Measurements from ENCODE around the gene BCAS4.

The BCAS4 gene

DNA sequence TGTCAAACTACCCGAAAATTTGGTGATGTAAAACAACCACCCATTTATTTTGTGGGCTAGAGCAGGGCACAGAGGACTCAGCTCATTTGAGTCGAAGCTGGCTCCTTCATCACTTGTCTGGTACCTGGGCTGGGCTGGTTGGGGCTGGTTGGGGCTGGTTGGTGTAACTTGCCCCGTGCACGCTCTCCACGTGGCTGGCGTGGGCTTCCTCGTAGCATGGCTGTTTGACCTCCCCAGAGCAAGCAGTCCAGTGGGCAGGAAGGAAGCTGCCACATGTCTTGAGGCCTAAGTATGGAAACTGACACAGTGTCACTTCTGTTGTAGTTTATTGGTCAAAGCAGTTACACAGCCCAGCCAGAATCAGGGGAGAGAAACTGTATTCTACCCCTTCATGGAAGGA, 27.1 kb downstream of the BCAS4 start:
- DNase-seq (ENCODE audit: low read depth) = no peak

DNA sequence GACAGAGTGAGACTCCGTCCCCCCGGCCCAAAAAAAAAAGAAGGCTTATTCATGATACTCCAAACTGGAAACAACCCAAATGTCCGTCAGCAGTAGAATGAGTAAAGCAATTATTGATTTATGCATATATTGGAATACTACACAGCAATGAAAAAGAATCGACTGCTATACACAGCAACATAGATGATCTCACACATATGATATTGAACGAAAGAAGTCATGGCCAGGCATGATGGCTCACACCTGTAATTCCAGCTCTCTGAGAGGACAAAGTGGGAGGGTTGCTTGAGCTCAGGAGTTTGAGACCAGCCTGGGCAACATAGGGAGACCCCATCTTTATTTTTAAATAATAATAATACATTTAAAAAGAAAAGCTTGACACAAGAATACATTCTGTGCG, 28.5 kb downstream of the BCAS4 start:
- DNase-seq (ENCODE audit: low read depth) = no peak

DNA sequence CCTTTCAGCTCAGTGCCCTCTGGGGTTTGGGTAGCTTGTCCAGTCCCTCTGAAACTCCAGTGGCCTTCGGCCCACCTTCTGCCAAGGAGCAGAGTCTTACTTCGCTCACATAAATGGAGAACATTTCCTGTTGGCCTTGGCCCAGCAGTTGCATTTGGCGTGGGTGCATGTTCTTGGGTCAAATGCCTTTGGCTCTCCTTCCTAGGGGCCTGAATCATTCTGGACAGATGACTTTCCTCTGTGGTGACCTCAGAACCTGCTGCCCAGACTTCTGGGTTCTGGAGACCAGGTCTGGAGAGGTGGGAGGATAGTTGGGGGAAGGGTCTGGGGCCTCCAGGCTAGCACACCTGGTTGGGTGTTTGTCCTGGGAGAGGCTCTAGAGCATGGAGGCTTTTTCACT, 29.3 kb downstream of the BCAS4 start:
- no peak for DNase-seq (ENCODE audit: low read depth)

DNA sequence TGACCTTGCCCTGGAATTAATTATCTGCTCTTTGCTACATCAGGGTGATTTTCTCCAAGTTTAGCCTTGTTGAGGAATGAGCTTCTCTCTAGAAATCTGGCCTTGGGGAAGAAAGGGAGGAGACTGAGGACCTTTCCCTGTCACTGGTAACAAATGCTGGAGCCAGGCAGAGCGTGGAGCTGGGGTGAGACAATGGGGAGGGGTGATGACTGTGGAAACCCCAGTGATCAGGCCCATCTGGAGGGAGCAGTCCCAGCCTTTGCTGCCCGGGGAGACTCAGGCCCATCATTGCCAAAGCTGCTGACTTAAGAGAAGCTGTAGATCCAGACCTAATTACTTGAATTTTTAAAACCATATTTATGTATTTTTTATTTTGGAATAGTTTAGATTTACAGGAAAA, 31.3 kb downstream of the BCAS4 start:
- no peak for DNase-seq (ENCODE audit: low read depth)

DNA sequence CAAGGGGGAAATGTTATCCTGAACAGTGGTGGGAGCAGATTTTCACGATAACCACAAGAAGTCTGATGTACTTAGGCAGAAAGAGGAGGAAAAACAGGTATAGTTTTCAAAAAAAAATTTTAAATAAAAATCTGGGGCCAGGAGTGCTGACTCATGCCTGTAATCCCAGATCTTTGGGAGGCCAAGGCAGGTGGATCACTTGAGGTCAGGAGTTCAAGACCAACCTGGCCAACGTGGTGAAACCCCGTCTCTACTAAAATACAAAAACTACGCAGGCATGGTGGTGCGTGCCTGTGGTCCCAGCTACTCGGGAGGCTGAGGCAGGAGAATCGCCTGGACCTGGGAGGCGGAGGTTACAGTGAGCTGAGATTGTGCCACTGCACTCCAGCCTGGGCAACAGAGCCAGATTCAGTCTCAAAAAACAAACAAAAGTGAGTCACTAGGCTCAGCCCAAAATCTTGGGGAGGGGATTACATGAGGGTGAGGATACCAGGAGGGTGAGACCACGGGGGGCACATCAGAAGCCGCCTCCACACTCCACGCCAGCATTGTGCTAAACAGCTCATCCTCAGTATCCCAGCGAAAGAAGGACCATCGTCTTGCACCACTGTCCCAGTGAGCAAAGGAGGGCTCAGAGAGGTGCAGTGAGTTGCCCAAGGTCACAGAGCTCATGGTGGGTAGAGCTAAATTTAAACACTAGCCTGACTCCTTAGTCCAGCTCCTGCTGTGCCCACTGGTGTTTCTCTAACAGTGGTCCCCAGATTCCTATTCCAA, 33.7 kb downstream of the BCAS4 start:
- no peak for DNase-seq (ENCODE audit: low read depth)

DNA sequence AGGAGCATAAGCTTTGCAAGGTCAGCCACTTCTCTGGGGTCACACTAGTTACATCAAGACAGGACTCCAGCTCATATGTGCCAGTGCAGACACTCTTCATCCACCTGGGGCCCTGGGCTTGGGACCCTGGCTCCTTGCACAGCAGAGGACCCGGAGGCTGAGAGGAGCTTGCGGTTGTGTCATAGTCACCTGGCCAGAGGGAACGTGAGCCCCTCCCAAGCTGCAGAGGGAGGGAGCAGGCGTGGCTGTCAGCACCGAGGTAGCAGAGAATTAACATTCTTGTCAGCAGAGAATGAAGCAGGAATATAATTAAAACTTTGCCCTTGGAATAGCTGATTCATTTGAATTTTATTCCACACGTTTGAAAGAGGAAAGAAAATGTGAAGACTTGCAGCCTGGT, 36.8 kb downstream of the BCAS4 start:
- no peak for DNase-seq (ENCODE audit: low read depth)

DNA sequence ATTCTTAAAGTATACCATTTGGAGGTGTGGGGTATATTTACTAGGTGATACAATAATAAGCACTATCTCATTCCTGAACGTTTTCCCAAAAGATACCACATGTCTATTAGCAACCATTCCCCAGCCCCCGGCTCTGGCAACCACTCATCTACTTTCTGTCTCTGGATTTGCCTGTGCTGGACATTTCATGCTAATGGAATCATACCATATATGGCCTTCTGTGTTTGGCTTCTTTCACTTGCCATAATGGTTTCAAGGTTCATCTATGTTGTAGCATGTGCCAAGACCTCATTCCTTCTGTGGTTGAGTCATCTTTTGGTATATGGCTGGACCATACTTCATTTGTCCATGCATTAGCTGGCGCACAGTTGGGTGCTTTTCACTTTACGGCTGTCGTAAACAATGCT, 39.7 kb downstream of the BCAS4 start:
- DNase-seq (ENCODE audit: low read depth) = no peak

DNA sequence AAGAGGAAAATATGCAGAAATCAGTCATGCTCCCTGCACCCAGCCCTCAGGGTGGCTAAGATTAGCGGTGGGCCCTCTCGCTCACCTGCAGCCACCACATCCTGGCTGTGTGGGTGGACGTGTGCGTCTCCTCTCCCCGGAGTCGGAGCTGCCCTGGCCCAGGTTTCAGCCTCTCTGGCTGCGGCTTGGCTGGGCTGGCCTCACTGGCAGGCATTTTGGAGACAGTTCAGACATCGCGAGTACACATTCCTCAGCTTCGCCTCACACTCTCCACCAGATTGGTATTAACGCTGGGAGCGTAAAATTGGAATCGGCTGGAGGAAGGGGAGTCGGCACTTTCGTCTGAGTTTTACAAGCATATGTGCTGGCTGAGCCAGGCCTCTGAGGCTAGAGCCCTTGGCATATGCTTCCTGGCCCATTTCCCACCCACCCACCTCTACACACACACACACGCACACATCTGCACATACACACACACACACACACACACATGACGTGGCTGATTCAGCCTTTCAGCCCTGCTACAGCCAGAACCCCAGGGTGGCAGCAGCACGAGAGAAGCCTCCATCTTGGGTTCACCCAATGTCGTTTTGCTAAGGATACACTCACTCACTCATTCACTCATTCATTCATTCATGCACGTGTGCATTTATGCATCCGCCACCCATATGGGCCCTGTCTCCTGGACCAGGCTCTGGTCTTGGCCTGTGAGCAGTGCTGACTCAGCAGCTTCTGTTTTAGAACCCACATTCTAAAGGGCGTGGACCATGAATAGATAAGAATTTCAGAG, 42.9 kb downstream of the BCAS4 start:
- DNase-seq (ENCODE audit: low read depth) = no peak

DNA sequence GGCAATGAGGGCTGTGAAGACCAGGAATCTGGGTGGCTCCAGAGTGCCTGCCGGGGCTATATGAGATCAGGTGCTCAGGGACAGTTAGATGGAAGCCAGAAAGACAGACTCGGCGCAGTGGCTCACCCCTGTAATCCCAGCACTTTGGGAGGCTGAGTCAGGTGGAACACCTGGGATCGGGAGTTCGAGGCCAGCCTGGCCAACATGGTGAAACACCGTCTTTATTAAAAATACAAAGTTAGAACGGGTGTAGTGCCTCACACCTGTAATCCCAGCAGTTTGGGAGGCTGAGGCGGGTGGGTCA, 43.4 kb downstream of the BCAS4 start:
- no peak for DNase-seq (ENCODE audit: low read depth)

DNA sequence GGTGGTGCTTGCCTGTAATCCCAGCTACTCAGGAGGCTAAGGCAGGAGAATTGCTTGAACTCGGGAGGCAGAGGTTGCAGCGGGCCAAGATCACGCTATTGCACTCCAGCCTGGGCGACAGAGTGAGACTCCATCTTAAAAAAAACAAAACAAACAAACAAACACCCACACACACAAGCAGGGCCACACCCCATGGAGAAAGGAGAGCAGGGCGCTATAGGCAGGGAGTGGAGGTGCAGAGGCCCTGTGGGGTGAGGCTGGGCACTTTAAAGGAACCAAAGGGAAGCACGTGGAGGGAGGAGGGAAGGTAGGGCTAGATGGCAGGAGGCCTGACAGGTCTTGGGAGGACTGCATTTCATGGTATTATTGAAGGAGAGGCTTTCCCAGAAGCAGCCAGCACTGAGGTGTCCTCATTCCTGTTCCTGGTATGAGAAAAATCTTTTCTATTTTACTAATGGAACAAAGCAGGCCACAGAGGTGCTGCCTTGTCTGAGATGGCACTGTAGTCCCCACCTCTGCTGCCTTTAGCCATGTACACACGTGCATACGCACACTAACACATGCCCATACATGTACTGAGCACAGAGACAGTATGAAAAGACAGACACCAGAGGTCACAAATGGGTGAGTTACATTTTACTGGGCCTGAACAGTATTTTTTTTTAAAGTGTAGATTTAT, 44.0 kb downstream of the BCAS4 start:
- DNase-seq (ENCODE audit: low read depth) = no peak

DNA sequence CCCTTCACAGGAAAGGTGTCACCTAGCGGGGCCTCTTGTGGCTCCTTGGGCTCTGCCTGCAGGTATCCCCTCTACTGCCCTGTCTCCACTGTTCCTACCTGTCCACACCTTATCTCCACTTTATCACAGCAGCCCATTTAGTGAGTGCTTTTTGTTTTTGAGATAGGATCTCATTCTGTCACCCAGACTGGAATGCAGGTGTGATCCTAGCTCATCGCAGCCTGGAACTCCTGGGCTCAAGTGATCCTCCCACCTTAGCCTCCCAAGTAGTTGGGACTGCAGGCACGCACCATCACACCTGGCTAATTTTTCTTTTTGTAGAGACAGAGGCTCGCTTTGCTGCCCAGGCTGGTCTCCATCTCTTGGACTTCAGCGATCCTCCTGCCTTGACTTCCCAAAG, 48.0 kb downstream of the BCAS4 start:
- no peak for DNase-seq (ENCODE audit: low read depth)

DNA sequence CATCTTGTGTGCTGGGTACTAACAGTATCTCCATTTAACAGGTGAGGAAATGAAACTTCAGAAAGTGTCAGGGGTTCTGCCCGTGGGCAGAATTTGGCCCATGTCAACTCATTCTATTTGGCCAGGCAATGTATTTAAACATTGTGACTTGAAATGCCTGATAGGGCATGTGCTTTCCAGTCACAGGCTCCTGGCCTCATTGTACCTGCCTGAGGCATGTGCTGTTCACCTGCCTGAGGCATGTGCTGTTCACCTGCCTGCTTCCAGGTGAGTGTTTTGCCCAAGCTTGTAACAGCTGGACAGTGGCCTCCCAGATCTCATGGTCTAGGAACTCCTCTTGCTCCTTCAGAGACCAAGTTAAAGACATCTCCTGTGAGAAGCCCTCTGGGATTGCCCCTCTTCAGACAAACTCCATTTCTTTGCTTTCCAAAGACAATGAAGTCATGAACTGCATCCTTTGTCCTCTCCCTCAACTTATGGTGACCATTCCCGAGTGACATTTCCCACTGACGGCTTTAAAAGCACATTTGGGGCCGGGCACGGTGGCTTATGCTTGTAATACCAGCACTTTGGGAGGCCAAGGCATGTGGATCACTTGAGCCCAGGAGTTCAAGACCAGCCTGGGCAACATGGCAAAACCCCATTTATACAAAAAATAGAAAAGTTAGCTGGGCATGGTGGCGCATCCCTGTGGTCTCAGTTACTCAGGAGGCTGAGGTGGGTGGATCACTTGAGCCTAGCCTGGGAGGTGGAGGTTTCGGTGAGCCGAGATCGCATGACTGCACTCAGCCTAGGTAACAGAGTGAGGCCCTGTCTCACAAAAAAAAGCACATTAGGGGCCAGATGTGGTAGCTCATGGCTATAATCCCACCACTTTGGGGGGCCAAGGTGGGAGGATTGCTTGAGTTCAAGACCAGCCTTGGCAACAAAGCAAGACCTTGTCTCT, 48.7 kb downstream of the BCAS4 start:
- no peak for DNase-seq (ENCODE audit: low read depth)

DNA sequence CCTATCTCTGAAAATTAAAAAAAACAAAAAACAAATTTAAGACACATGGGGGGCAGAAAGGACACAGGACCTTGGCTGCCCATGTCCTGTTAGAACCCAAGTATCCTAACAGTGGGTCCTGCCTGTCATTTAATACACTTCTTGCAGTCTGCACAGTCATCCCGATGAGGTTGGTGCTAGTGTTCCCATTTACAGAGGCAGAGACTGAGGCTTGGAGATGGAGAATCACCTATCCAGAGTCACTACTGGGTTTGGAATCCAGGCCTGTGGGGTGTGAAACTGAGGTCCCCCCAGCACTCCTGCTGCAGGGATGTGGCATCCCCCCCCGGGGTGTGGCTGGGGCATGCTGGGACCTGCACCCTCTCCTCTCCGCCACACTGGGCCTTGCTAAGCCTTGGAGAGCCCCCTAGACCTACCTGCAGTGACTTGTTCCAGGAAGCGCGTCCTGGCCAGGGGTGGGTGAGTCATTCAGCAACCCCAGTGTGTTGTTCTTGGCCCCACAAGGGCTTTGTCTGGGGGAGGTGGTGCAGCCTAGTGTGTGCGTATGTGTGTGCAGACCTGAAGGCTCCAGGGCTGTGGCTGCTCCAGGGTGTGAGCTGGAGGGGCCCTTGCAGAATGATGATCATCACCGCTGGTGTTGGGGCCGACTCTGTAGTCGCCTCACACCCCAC, 49.7 kb downstream of the BCAS4 start:
- DNase-seq (ENCODE audit: low read depth) = peak; percentile 26

DNA sequence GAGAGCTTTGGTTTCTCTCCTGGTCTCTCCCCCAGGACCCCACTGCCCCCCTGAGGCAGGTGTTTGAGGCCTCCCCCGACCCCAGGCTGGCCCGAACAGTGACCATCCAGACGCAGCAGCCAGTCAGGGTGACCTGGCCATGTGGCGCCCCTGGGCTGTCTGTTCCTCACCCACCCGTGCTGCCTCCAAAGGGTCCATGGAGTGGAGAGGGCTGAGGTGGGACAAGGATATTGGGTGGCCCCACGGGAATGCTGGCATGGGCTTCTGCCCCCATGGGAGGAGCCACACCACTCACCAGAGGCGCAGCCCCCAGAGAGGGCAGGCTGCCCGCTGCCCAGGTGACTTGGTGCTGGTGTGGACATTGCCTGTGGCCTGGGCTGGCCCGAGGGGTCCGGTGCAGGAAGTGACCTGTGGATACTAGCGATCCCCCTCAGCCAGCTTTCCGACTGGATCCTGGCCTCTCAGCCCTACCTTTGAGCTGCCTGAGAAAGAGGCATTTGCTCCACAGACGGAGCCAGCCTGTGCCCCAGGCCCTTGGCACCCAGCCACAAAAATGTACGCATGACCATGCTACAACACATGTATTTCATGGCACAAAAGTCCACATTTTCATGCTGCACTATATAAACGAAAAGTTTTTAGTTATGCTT, 50.8 kb downstream of the BCAS4 start:
- no peak for DNase-seq (ENCODE audit: low read depth)

DNA sequence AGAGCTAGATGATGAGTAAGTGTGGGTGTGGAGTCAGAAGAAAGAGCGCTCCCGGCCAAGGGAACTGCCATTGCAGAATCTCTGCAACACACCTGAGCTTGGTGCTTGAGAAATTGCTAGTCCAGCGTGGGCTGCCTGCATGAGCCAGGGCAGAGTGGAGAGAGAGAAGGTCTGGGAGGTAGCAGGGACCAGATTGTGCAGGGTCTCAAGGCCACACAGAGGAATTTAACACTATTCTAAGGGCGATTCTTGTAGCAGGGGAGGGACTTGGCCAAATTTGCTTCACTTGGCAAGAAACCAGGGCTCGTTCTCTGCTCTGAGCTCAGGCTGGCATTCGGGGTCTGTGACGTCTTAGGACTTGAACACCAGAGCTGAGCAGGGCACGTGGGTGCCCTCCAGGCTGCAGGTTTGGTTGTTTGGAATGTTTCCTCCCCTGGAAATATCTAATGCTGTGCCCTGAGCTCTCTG, 53.5 kb downstream of the BCAS4 start:
- DNase-seq (ENCODE audit: low read depth) = no peak

DNA sequence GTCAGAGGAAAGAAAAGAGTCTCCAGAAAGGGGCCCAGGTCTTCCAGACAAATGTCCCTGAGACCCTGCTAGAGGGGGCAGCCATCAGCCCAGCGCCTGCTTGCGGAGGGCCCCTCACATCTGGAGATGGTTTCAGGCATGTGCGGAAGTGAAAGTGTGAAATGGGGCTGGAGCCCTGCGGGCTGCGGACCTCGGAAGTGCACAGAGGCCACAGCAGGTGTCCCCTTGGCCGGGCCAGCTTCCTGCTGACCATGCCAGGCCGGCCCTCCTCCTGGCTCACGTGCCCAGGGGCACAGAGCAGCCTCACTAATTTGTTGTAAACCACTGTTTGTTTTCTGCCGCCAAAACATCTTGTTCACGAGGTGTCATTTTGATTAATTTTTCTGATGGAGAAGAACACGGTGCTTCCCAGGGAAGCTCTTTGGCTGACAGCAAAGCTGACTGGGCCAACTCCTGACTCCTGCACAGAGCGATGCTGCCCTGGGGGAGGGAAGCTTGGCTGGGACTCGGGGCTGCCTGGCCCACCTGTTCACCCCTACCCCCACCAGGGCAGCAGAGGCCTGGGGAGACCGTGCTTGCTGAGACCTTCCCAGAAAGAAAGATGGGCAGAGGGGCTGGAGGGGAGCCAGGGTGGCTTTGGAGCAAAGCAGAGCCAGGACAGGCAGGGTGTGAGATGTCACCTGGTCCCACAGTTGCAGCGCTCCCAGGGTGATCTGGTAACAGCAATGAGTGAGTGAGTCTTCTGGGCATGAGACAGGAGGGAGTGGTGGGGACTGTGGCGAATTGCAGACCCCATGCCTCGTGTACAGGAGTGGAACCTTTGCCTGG, 54.2 kb downstream of the BCAS4 start:
- no peak for DNase-seq (ENCODE audit: low read depth)

DNA sequence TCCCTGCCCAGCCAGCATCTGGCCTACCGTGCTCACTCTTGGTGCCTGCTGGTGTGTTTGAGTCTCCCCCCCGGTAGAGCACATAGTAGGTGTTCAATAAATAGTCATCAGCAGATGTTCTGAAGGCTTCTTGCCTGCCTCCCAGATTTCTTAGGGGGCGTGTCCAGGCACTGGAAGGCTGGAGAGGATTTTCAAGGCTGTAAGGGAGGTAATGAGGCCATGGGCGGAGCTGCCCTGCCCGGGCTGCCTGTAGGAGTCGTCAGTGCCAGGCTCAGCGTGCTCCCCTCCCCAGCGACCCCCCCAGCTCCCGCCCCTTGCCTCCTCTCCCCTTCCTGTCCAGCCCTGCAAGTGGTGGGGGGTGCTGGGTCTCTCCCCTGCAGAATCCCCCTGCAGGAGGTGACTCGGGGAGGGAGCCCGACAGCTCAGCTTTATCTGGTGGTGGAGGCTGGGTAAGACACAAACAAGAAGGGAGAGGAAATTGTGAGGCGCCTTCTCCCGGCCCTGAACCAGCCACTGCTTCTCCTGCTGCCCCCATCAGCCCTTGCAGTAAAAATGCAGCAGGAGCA, 55.9 kb downstream of the BCAS4 start:
- DNase-seq (ENCODE audit: low read depth) = no peak

DNA sequence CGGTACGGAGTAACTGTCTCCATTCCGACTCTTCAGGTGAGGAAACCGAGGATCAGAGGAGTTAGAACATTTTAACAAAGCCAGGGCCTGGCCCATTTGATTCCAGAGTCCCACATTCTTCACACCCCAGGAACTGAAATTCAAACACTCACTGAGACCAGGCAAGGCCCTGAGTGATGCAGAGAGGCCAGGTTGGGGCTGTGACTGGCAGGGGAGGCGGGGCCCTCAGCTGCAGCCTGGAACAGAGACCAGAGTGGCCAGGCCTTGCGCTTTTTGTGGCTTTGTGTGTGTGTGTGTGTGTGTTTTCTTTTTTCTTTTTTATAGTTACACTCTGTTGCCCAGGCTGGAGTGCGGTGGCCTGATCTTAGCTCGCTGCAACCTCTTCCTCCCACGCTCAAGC, 57.2 kb downstream of the BCAS4 start:
- no peak for DNase-seq (ENCODE audit: low read depth)

DNA sequence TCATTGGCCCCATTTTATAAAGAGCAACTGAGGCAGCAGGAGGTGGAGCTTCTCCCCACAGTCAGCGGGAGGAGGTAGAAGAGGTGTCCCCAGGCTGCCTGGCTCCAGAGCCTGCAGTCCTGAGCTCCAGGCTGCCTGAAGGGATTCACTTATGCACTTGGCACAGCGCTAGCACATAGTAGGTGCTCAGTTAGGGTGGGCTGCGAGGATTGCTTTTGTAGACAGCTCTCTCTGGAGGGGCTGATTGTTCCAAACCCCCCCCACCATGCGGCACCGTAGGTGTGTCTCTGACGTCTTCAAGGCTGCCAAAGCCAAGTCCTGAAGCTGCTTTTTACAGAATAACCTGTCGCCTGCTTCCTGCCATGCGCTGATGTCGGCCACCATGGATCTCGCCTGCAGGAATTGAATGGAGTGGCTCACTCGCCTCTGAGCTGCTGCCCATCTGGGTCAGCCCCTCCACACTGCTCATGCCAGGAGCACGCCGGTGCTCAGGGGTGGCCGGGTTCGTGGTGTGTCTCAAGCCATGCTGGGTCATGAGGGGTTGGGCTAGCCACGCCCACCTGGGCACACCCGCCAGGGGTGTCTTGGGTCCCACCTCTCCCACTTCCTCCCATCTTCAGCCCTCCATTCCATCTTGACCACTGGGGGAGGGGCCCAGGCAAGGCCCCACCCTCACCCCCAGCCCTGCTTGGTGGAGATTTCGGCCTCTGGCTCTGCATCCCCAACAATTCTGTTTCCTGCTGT, 59.8 kb downstream of the BCAS4 start:
- DNase-seq (ENCODE audit: low read depth) = no peak
